Measurements from ENCODE around the gene CPXM1. TPM values are rescaled to one million over a fixed set of nuclear protein-coding genes. Genes with fewer than 3 reads are reported as not detected.
A peak's percentile ranks its signal among the peaks of the same experiment; 100 is the strongest.

CPXM1 gene
- total RNA-seq, 5 donors from 2014 or later (not counting 1 experiment from before 2014, with no cell fraction given): 0.20 to 0.90 (median 0.63) TPM

DNA sequence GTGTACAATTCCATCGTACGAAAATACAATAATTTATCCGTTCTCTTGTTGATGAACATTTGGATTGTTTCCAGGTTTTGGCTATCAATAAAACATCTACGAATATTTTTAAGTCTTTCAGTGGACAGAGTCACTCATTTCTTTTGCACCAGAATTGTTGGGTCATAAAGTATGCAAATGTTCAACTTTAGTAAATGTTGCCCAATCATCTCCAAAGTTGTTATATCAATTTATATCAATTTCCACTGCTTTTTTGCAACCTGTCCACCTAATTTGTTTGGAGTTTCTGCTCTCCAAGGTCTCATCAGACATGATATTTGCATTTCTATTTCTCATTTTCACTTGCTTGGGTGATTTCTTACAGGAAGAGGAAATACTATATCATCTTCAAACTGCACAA, 26.2 kb upstream of the CPXM1 start:
- Mint-ChIP-seq H3K4me3 (peak overlapping the region in 1 of 3 donors; percentile 68), H3K4me1 (peaks cover 20 to 27% (median 21%) of the 10 kb centered on the region in 3 donors), H3K27ac (no peak overlapping the region), H3K36me3 (no peaks in the 10 kb centered on the region), H3K9me3 (no peaks in the 10 kb centered on the region), H3K27me3 (peaks cover 20 to 21% of the 10 kb centered on the region in 2 donors)
- no peaks in the 10 kb centered on the region for H3K36me3 ChIP-seq (ENCODE audit: control insufficient read depth in 2 of 2, extremely low read depth in 1 of 2, insufficient read depth in 1 of 2, low read length in 1 of 2)
- ATAC-seq (replicated peaks in 1 of 4) (no peak), DNase-seq (no peak)
- H3K27me3 ChIP-seq (replicated peaks in 1 of 2; ENCODE audit: control insufficient read depth in 2 of 2, extremely low read depth in 1 of 2, insufficient read depth in 2 of 2, low read length in 1 of 2): no peaks in the 10 kb centered on the region
- peaks cover 12 to 15% of the 10 kb centered on the region in 2 experiments for H3K4me1 ChIP-seq (ENCODE audit: control insufficient read depth in 1 of 2, extremely low read depth in 1 of 2, insufficient read depth in 2 of 2, low read length in 2 of 2)
- ChIA-PET CTCF (no interaction called here), POLR2A (interaction anchor here in 1 of 2 donors (0.7 kb wide), 1 partner anchor 109 kb away, joined by 6 read pairs; no protein-coding TSS in a partner anchor)
- H3K4me3 ChIP-seq (ENCODE audit: control insufficient read depth in 1 of 2, extremely low read depth in 1 of 2, low read length in 1 of 2): no peak overlapping the region
- H3K9me3 ChIP-seq: no peaks in the 10 kb centered on the region
- H3K27ac ChIP-seq (ENCODE audit: low read length): no peak overlapping the region
- WGBS (ENCODE audit: insufficient coverage): no CpG with 5 or more reads among the region's 4 CpGs

DNA sequence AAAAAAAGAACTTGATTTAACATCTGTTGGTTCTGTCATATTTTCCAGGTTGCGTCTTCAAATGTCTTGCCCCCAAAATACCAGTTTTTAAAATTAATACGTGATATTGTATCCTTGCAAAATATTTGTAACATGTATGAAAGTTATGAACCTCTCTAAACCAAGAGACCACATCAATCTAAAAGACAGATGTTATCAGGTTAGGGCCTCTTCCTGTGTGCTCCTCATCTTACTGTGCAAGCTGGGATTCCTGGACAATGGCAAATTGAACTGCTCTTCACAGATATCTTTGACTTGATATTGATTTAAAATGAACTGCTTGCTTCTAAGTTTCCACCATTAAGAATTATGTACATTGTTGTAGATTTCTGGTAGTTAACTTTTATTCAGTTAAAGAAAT, 25.3 kb upstream of the CPXM1 start:
- no peak overlapping the region for H3K27ac Mint-ChIP-seq
- no peaks in the 10 kb centered on the region for H3K9me3 Mint-ChIP-seq
- no peaks in the 10 kb centered on the region for H3K9me3 ChIP-seq
- DNase-seq: peak in 1 of 35 experiments; percentile 43
- H3K27ac ChIP-seq (ENCODE audit: low read length): no peak overlapping the region
- no CpG with 5 or more reads among the region's 2 CpGs for WGBS (ENCODE audit: insufficient coverage)
- peaks cover 2 to 9% of the 10 kb centered on the region in 2 experiments for H3K27me3 ChIP-seq (replicated peaks in 1 of 2; ENCODE audit: control insufficient read depth in 2 of 2, extremely low read depth in 1 of 2, insufficient read depth in 2 of 2, low read length in 1 of 2)
- peaks cover 23 to 24% of the 10 kb centered on the region in 2 donors for H3K27me3 Mint-ChIP-seq
- H3K4me1 ChIP-seq (ENCODE audit: control insufficient read depth in 1 of 2, extremely low read depth in 1 of 2, insufficient read depth in 2 of 2, low read length in 2 of 2): peaks cover 19 to 21% of the 10 kb centered on the region in 2 experiments
- H3K4me3 ChIP-seq (ENCODE audit: control insufficient read depth in 1 of 2, extremely low read depth in 1 of 2, low read length in 1 of 2): no peak overlapping the region
- ChIA-PET CTCF (no interaction called here), POLR2A (no interaction called here)
- peak in 2 of 4 experiments; percentile 36 to 54 for ATAC-seq (replicated peaks in 1 of 4)
- H3K36me3 Mint-ChIP-seq: no peaks in the 10 kb centered on the region
- peaks cover 23 to 31% (median 24%) of the 10 kb centered on the region in 3 donors for H3K4me1 Mint-ChIP-seq
- H3K4me3 Mint-ChIP-seq: peak overlapping the region; percentile 17 to 68 (median 39)
- H3K36me3 ChIP-seq (ENCODE audit: control insufficient read depth in 2 of 2, extremely low read depth in 1 of 2, insufficient read depth in 1 of 2, low read length in 1 of 2): no peaks in the 10 kb centered on the region

DNA sequence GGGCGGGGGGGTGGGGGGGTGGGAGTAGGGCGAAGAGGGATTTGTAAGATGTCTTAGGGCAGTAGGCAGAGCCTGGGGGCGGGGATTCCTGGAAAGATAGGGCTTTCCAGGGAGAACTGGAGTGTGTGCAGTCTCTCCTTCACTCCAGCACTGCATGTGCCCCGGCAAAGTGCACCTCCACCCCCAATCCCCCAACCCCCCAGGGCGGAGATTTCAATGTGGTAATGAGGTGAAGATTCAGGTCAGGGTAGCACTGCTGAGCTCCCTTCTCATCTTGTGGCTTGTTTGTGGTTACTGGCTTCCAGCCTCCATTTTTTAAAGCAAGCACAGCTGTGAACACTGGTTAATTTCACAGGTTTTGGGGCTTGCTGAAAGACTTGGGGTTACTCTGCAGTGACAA, 21.6 kb upstream of the CPXM1 start:
- no peaks in the 10 kb centered on the region for H3K36me3 ChIP-seq (ENCODE audit: control insufficient read depth in 2 of 2, extremely low read depth in 1 of 2, insufficient read depth in 1 of 2, low read length in 1 of 2)
- Mint-ChIP-seq H3K27me3 (peaks cover 20 to 28% of the 10 kb centered on the region in 2 donors), H3K9me3 (no peaks in the 10 kb centered on the region), H3K4me1 (peaks cover 30 to 35% (median 30%) of the 10 kb centered on the region in 3 donors), H3K36me3 (no peaks in the 10 kb centered on the region), H3K4me3 (peak overlapping the region in 1 of 3 donors; percentile 74), H3K27ac (no peak overlapping the region)
- no peaks in the 10 kb centered on the region for H3K9me3 ChIP-seq
- H3K27me3 ChIP-seq (replicated peaks in 1 of 2; ENCODE audit: control insufficient read depth in 2 of 2, extremely low read depth in 1 of 2, insufficient read depth in 2 of 2, low read length in 1 of 2): peaks cover 5 to 25% of the 10 kb centered on the region in 2 experiments
- DNase-seq: peak in 32 of 35 experiments; percentile 24 to 74 (median 55)
- peak; percentile 71 to 96 (median 80) for ATAC-seq (replicated peaks in 1 of 4)
- ChIA-PET POLR2A (no interaction called here), CTCF (interaction anchor here in 1 of 2 donors (0.6 kb wide), 1 partner anchor 31 kb away, joined by 3 read pairs; no protein-coding TSS in a partner anchor)
- peaks cover 19 to 28% of the 10 kb centered on the region in 2 experiments for H3K4me1 ChIP-seq (ENCODE audit: control insufficient read depth in 1 of 2, extremely low read depth in 1 of 2, insufficient read depth in 2 of 2, low read length in 2 of 2)
- H3K27ac ChIP-seq (ENCODE audit: low read length): no peak overlapping the region
- no peak overlapping the region for H3K4me3 ChIP-seq (ENCODE audit: control insufficient read depth in 1 of 2, extremely low read depth in 1 of 2, low read length in 1 of 2)
- WGBS (ENCODE audit: insufficient coverage): no CpG with 5 or more reads among the region's 5 CpGs

DNA sequence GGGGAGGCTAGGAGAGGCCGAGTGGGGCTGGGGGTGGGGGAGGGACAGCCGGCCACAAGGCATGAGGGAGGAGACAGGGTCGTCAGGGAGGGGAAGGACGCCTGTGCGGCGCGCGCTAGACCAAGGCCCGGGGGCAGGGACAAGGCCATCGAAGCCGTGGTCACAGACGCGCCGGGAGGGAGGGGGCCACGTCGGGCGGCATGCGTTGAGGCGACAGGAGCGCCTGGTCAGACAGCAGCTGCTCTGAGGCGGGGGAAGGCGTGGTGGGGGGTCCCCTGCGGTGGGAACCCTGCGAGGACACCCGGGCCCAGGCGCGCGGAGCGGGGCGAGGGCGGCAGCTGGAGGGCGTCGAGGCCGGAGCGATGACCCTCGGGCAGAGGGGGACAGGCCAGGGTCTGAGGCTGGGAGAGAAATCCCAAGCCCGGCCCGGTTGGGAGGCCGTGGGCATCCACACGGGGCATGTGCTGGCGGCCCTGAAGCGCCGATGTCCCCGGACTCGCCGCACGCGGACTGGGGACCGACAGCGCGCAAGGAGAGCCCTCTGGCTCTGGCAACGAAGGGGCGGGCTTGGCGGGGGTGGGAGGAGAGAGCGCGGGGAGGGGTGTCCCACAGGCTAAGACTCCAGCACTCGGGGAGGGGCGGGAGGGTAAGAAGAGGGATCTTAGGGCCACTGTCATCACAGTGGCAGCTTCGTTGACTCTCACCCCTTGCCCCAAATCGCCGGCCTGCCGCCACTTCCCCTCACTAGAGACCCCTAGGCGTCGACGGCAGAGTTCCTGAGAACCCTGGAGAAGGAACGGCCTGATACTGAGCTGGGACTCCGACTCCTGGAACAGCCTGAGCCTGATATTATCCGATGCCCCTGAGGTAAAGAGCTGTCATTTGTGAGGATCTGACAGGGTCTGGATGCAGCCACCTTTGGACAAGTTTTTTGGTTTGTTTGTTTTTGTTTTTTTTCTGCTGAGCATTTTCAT, 20.8 kb upstream of the CPXM1 start:
- H3K27ac Mint-ChIP-seq: peak overlapping the region; percentile 22 to 57
- peaks cover 5 to 31% of the 10 kb centered on the region in 2 experiments for H3K27me3 ChIP-seq (replicated peaks in 1 of 2; ENCODE audit: control insufficient read depth in 2 of 2, extremely low read depth in 1 of 2, insufficient read depth in 2 of 2, low read length in 1 of 2)
- 19% methylated on average over 52 of the region's 68 CpGs for WGBS (ENCODE audit: insufficient coverage)
- H3K4me3 Mint-ChIP-seq: peak overlapping the region; percentile 51 to 74 (median 54)
- H3K4me3 ChIP-seq (ENCODE audit: control insufficient read depth in 1 of 2, extremely low read depth in 1 of 2, low read length in 1 of 2): peak overlapping the region; percentile 2 to 47
- H3K36me3 ChIP-seq (ENCODE audit: control insufficient read depth in 2 of 2, extremely low read depth in 1 of 2, insufficient read depth in 1 of 2, low read length in 1 of 2): no peaks in the 10 kb centered on the region
- H3K9me3 ChIP-seq: no peaks in the 10 kb centered on the region
- H3K36me3 Mint-ChIP-seq: no peaks in the 10 kb centered on the region
- H3K4me1 Mint-ChIP-seq: peaks cover 23 to 26% (median 23%) of the 10 kb centered on the region in 3 donors
- H3K4me1 ChIP-seq (ENCODE audit: control insufficient read depth in 1 of 2, extremely low read depth in 1 of 2, insufficient read depth in 2 of 2, low read length in 2 of 2): peaks cover 14 to 30% of the 10 kb centered on the region in 2 experiments
- ATAC-seq (replicated peaks in 1 of 4) (no peak), DNase-seq (no peak)
- H3K27me3 Mint-ChIP-seq: peaks cover 20 to 22% of the 10 kb centered on the region in 2 donors
- no peaks in the 10 kb centered on the region for H3K9me3 Mint-ChIP-seq
- ChIA-PET CTCF (interaction anchor here in 1 of 2 donors (0.6 kb wide), 1 partner anchor 32 kb away, joined by 3 read pairs; no protein-coding TSS in a partner anchor), POLR2A (no interaction called here)
- H3K27ac ChIP-seq (ENCODE audit: low read length): no peak overlapping the region

DNA sequence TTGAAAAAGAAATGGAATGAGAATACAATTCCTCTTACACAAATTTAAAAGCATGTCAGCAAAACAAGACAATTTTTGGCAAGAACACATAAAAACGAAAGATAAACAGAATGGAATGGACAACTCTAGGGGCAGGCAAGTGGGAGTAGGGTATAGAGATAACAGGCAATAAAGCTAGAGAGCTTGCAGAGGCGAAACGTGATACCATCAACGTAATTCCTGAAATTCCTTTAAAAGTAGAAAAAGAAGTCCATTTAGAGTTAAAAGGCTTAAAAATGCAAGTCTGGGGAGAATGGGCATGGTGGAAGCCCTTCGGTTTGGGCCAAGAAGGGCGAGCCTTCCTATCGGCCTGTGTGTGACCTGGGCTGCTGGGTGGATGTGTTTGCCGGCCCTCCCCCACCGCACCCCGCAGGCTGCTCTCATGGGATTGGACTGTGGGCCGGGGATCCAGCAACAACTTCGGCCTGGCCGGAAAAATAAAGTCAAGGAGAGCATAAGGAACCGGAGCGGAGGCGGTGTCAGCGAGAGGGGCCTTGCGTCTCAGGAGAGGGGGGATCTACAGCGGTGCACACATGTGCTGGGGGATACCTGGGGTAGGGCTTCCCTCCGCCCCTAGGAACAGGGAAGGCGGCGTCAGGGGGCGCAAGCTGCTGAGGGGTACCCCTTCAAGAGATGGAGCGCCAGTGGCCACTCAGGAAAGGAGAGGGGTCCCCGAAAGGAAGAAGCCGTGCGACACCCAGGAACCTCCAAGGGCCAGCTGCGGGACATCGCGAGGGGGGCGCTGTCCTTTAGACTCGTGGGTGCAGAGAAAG, 19.9 kb upstream of the CPXM1 start:
- Mint-ChIP-seq H3K9me3 (no peaks in the 10 kb centered on the region), H3K4me3 (peak overlapping the region in 1 of 3 donors; percentile 24), H3K27me3 (peaks cover 18 to 19% of the 10 kb centered on the region in 2 donors), H3K36me3 (no peaks in the 10 kb centered on the region), H3K27ac (no peak overlapping the region), H3K4me1 (peaks cover 17 to 18% (median 17%) of the 10 kb centered on the region in 3 donors)
- ChIA-PET CTCF (no interaction called here), POLR2A (no interaction called here)
- no peak for DNase-seq
- Histone ChIP-seq H3K4me3 (ENCODE audit: control insufficient read depth in 1 of 2, extremely low read depth in 1 of 2, low read length in 1 of 2) (no peak overlapping the region), H3K36me3 (ENCODE audit: control insufficient read depth in 2 of 2, extremely low read depth in 1 of 2, insufficient read depth in 1 of 2, low read length in 1 of 2) (no peaks in the 10 kb centered on the region), H3K9me3 (no peaks in the 10 kb centered on the region), H3K27me3 (replicated peaks in 1 of 2; ENCODE audit: control insufficient read depth in 2 of 2, extremely low read depth in 1 of 2, insufficient read depth in 2 of 2, low read length in 1 of 2) (peaks cover 5 to 37% of the 10 kb centered on the region in 2 experiments), H3K4me1 (ENCODE audit: control insufficient read depth in 1 of 2, extremely low read depth in 1 of 2, insufficient read depth in 2 of 2, low read length in 2 of 2) (peaks cover 8 to 28% of the 10 kb centered on the region in 2 experiments), H3K27ac (ENCODE audit: low read length) (no peak overlapping the region)
- ATAC-seq (replicated peaks in 1 of 4): no peak
- WGBS (ENCODE audit: insufficient coverage): 79% methylated on average over 26 of the region's 32 CpGs
